ENCODE measurements around the gene PRSS57.

Gene PRSS57

GRCh38 chr19:709196-709964 lies 14.1 kb upstream of the PRSS57 start:
- peaks cover 7% of the 10 kb centered on the region for H3K27me3 ChIP-seq (ENCODE audit: insufficient read depth, low read length)
- no peaks in the 10 kb centered on the region for H3K79me2 ChIP-seq (ENCODE audit: control insufficient read depth, insufficient read depth, low read length, poor library complexity)
- H3K4me3 ChIP-seq (ENCODE audit: low read depth, low read length) = peak overlapping the region; percentile 75
- no peak overlapping the region for H3K9ac ChIP-seq (ENCODE audit: low read length)
- peaks cover 0 to 3% of the 10 kb centered on the region in 2 experiments for H3K4me1 ChIP-seq (ENCODE audit: control insufficient read depth in 1 of 2, insufficient read depth in 2 of 2, low read length in 2 of 2)
- H3K4me2 ChIP-seq (ENCODE audit: low read length) = peak overlapping the region; percentile 98
- no peak overlapping the region for H4K8ac ChIP-seq (ENCODE audit: low read depth, low read length)
- H3K18ac ChIP-seq (ENCODE audit: low read length) = peak overlapping the region; percentile 22
- H4K12ac ChIP-seq (ENCODE audit: low read depth, low read length) = peak overlapping the region; percentile 51
- H2BK5ac ChIP-seq (ENCODE audit: low read depth, low read length, poor library complexity) = no peak overlapping the region
- no peak for DNase-seq
- no peak overlapping the region for H3K4ac ChIP-seq (ENCODE audit: low read depth, low read length)
- H3K9me3 ChIP-seq (ENCODE audit: insufficient read depth, low read depth, low read length) = peaks cover 2% of the 10 kb centered on the region
- no peak overlapping the region for H3K23ac ChIP-seq (ENCODE audit: low read length)
- H3K27ac ChIP-seq (ENCODE audit: low read depth, low read length) = no peak overlapping the region
- no CpG with 5 or more reads among the region's 78 CpGs for WGBS (ENCODE audit: extremely low coverage, insufficient coverage, insufficient read length)
- peak overlapping the region; percentile 30 for H4K91ac ChIP-seq (ENCODE audit: low read depth, low read length)
- H2BK120ac ChIP-seq (ENCODE audit: insufficient read depth, low read length, poor library complexity) = no peak overlapping the region
- H2BK12ac ChIP-seq (ENCODE audit: low read length) = no peak overlapping the region
- peak overlapping the region; percentile 32 for H3K14ac ChIP-seq (ENCODE audit: low read length)
- peak overlapping the region; percentile 5 for H2AFZ ChIP-seq (ENCODE audit: insufficient read depth, low read length, poor library complexity)
- H2AK5ac ChIP-seq (ENCODE audit: low read length) = no peak overlapping the region
- H3K79me1 ChIP-seq (ENCODE audit: low read length) = no peaks in the 10 kb centered on the region
- peaks cover 0 to 2% of the 10 kb centered on the region in 2 experiments for H3K36me3 ChIP-seq (ENCODE audit: control insufficient read depth in 1 of 2, insufficient read depth in 2 of 2, low read length in 2 of 2)

GRCh38 chr19:708154-709143 lies 13.2 kb upstream of the PRSS57 start, which contains the start of gene PALM:
PALM (plus strand) TSS chr19:708935; CDS start chr19:709147, 212 bp downstream.
- Histone ChIP-seq H3K27ac (ENCODE audit: low read depth, low read length) (no peak within 1 kb of the TSS), H3K23ac (ENCODE audit: low read length) (no peak within 1 kb of the TSS), H3K9ac (ENCODE audit: low read length) (no peak within 1 kb of the TSS), H3K79me1 (ENCODE audit: low read length) (no peaks in the 10 kb centered on the region), H2AFZ (ENCODE audit: insufficient read depth, low read length, poor library complexity) (peak within 1 kb of the TSS; percentile 6), H4K91ac (ENCODE audit: low read depth, low read length) (peak within 1 kb of the TSS; percentile 30), H3K36me3 (ENCODE audit: control insufficient read depth in 1 of 2, insufficient read depth in 2 of 2, low read length in 2 of 2) (peaks cover 0 to 2% of the 10 kb centered on the region in 2 experiments), H3K9me3 (ENCODE audit: insufficient read depth, low read depth, low read length) (peaks cover 8% of the 10 kb centered on the region), H3K4me1 (ENCODE audit: control insufficient read depth in 1 of 2, insufficient read depth in 2 of 2, low read length in 2 of 2) (peaks cover 3% of the 10 kb centered on the region in 2 experiments), H3K79me2 (ENCODE audit: control insufficient read depth, insufficient read depth, low read length, poor library complexity) (no peaks in the 10 kb centered on the region), H2BK12ac (ENCODE audit: low read length) (no peak within 1 kb of the TSS), H2BK120ac (ENCODE audit: insufficient read depth, low read length, poor library complexity) (no peak within 1 kb of the TSS), H3K4me2 (ENCODE audit: low read length) (peak within 1 kb of the TSS; percentile 98), H3K27me3 (ENCODE audit: insufficient read depth, low read length) (peaks cover 7% of the 10 kb centered on the region), H3K14ac (ENCODE audit: low read length) (peak within 1 kb of the TSS; percentile 32), H3K18ac (ENCODE audit: low read length) (peak within 1 kb of the TSS; percentile 22), H4K8ac (ENCODE audit: low read depth, low read length) (peak within 1 kb of the TSS; percentile 17), H3K4ac (ENCODE audit: low read depth, low read length) (no peak within 1 kb of the TSS), H4K12ac (ENCODE audit: low read depth, low read length) (peak within 1 kb of the TSS; percentile 51), H3K4me3 (ENCODE audit: low read depth, low read length) (peak within 1 kb of the TSS; percentile 75), H2AK5ac (ENCODE audit: low read length) (no peak within 1 kb of the TSS), H2BK5ac (ENCODE audit: low read depth, low read length, poor library complexity) (no peak within 1 kb of the TSS)
- no peak for DNase-seq
- WGBS (ENCODE audit: extremely low coverage, insufficient coverage, insufficient read length) = no CpG with 5 or more reads among the region's 93 CpGs

GRCh38 chr19:704447-704741 lies 9.1 kb upstream of the PRSS57 start:
- no peak overlapping the region for H3K14ac ChIP-seq (ENCODE audit: low read length)
- H3K4me1 ChIP-seq (ENCODE audit: control insufficient read depth in 1 of 2, insufficient read depth in 2 of 2, low read length in 2 of 2) = peaks cover 0 to 3% of the 10 kb centered on the region in 2 experiments
- no peaks in the 10 kb centered on the region for H3K79me2 ChIP-seq (ENCODE audit: control insufficient read depth, insufficient read depth, low read length, poor library complexity)
- no peak overlapping the region for H2BK120ac ChIP-seq (ENCODE audit: insufficient read depth, low read length, poor library complexity)
- H3K79me1 ChIP-seq (ENCODE audit: low read length) = no peaks in the 10 kb centered on the region
- no peak overlapping the region for H2AK5ac ChIP-seq (ENCODE audit: low read length)
- no peaks in the 10 kb centered on the region for H3K36me3 ChIP-seq (ENCODE audit: control insufficient read depth in 1 of 2, insufficient read depth in 2 of 2, low read length in 2 of 2)
- H3K27ac ChIP-seq (ENCODE audit: low read depth, low read length) = no peak overlapping the region
- no peak overlapping the region for H4K91ac ChIP-seq (ENCODE audit: low read depth, low read length)
- H3K4me3 ChIP-seq (ENCODE audit: low read depth, low read length) = no peak overlapping the region
- no peak overlapping the region for H3K4me2 ChIP-seq (ENCODE audit: low read length)
- peak overlapping the region; percentile 53 for H3K23ac ChIP-seq (ENCODE audit: low read length)
- peaks cover 5% of the 10 kb centered on the region for H3K27me3 ChIP-seq (ENCODE audit: insufficient read depth, low read length)
- H3K18ac ChIP-seq (ENCODE audit: low read length) = no peak overlapping the region
- H3K9ac ChIP-seq (ENCODE audit: low read length) = no peak overlapping the region
- no peak overlapping the region for H3K4ac ChIP-seq (ENCODE audit: low read depth, low read length)
- H2BK5ac ChIP-seq (ENCODE audit: low read depth, low read length, poor library complexity) = no peak overlapping the region
- DNase-seq = no peak
- H2AFZ ChIP-seq (ENCODE audit: insufficient read depth, low read length, poor library complexity) = no peak overlapping the region
- no CpG with 5 or more reads among the region's 14 CpGs for WGBS (ENCODE audit: extremely low coverage, insufficient coverage, insufficient read length)
- H4K8ac ChIP-seq (ENCODE audit: low read depth, low read length) = no peak overlapping the region
- H2BK12ac ChIP-seq (ENCODE audit: low read length) = no peak overlapping the region
- H3K9me3 ChIP-seq (ENCODE audit: insufficient read depth, low read depth, low read length) = peaks cover 8% of the 10 kb centered on the region
- no peak overlapping the region for H4K12ac ChIP-seq (ENCODE audit: low read depth, low read length)

- no CpG with 5 or more reads among the region's 50 CpGs for WGBS (ENCODE audit: extremely low coverage, insufficient coverage, insufficient read length)
Measured at GRCh38 chr19:703651-704446, 8.6 kb upstream of the PRSS57 start.

More at GRCh38 chr19:703651-704446, 8.6 kb upstream of the PRSS57 start:
- no peaks in the 10 kb centered on the region for H3K79me1 ChIP-seq (ENCODE audit: low read length)
- no peak overlapping the region for H2AK5ac ChIP-seq (ENCODE audit: low read length)
- DNase-seq = peak; percentile 42 to 55
- peaks cover 0 to 3% of the 10 kb centered on the region in 2 experiments for H3K4me1 ChIP-seq (ENCODE audit: control insufficient read depth in 1 of 2, insufficient read depth in 2 of 2, low read length in 2 of 2)
- H4K91ac ChIP-seq (ENCODE audit: low read depth, low read length) = no peak overlapping the region
- H3K9ac ChIP-seq (ENCODE audit: low read length) = no peak overlapping the region
- H3K36me3 ChIP-seq (ENCODE audit: control insufficient read depth in 1 of 2, insufficient read depth in 2 of 2, low read length in 2 of 2) = no peaks in the 10 kb centered on the region
- peaks cover 8% of the 10 kb centered on the region for H3K9me3 ChIP-seq (ENCODE audit: insufficient read depth, low read depth, low read length)
- no peak overlapping the region for H3K4me3 ChIP-seq (ENCODE audit: low read depth, low read length)
- no peak overlapping the region for H3K14ac ChIP-seq (ENCODE audit: low read length)
- no peak overlapping the region for H2BK120ac ChIP-seq (ENCODE audit: insufficient read depth, low read length, poor library complexity)
- no peak overlapping the region for H4K8ac ChIP-seq (ENCODE audit: low read depth, low read length)
- H3K79me2 ChIP-seq (ENCODE audit: control insufficient read depth, insufficient read depth, low read length, poor library complexity) = no peaks in the 10 kb centered on the region
- no peak overlapping the region for H2BK5ac ChIP-seq (ENCODE audit: low read depth, low read length, poor library complexity)
- H3K27me3 ChIP-seq (ENCODE audit: insufficient read depth, low read length) = no peaks in the 10 kb centered on the region
- H3K4ac ChIP-seq (ENCODE audit: low read depth, low read length) = no peak overlapping the region
- no peak overlapping the region for H3K18ac ChIP-seq (ENCODE audit: low read length)
- no peak overlapping the region for H3K27ac ChIP-seq (ENCODE audit: low read depth, low read length)
- no peak overlapping the region for H2BK12ac ChIP-seq (ENCODE audit: low read length)
- peak overlapping the region; percentile 53 for H3K23ac ChIP-seq (ENCODE audit: low read length)
- H2AFZ ChIP-seq (ENCODE audit: insufficient read depth, low read length, poor library complexity) = no peak overlapping the region
- H3K4me2 ChIP-seq (ENCODE audit: low read length) = no peak overlapping the region
- no peak overlapping the region for H4K12ac ChIP-seq (ENCODE audit: low read depth, low read length)
